SHP77 treated with DMSO at 0.1 percent for 48 hours (cell line): Measurements from ENCODE around the gene FMNL2.

Source experiments
- DNase-seq: peaks from one replicate; lab custom pipeline; 2025; lab: John Stamatoyannopoulos, UW

The FMNL2 gene

GRCh38 chr2:152493945-152494528 is 159.1 kb downstream of the FMNL2 start:
- DNase-seq: no peak

- no peak for DNase-seq
Observed at GRCh38 chr2:152496371-152496770, 161.4 kb downstream of the FMNL2 start.

GRCh38 chr2:152497481-152498052 is 162.6 kb downstream of the FMNL2 start:
- DNase-seq: no peak

GRCh38 chr2:152499331-152499816 is 164.4 kb downstream of the FMNL2 start:
- DNase-seq: no peak

GRCh38 chr2:152499896-152500735 is 165.1 kb downstream of the FMNL2 start:
- DNase-seq: no peak

GRCh38 chr2:152500772-152501171 is 165.8 kb downstream of the FMNL2 start:
- no peak for DNase-seq

GRCh38 chr2:152501666-152502065 is 166.7 kb downstream of the FMNL2 start:
- DNase-seq: no peak

- no peak for DNase-seq
Observed at GRCh38 chr2:152504618-152505017, 169.6 kb downstream of the FMNL2 start.

- DNase-seq: no peak
Observed at GRCh38 chr2:152505495-152505906, 170.5 kb downstream of the FMNL2 start.

- no peak for DNase-seq
Observed at GRCh38 chr2:152506843-152507242, 171.9 kb downstream of the FMNL2 start.

- DNase-seq: no peak
Observed at GRCh38 chr2:152507907-152508306, 172.9 kb downstream of the FMNL2 start.

- no peak for DNase-seq
Observed at GRCh38 chr2:152508446-152508845, 173.5 kb downstream of the FMNL2 start.

GRCh38 chr2:152509772-152510491 is 175.0 kb downstream of the FMNL2 start:
- no peak for DNase-seq

GRCh38 chr2:152510621-152511020 is 175.6 kb downstream of the FMNL2 start:
- DNase-seq: no peak

GRCh38 chr2:152511981-152512380 is 177.0 kb downstream of the FMNL2 start:
- no peak for DNase-seq

- no peak for DNase-seq
Observed at GRCh38 chr2:152513029-152513428, 178.1 kb downstream of the FMNL2 start.

GRCh38 chr2:152513681-152514080 is 178.7 kb downstream of the FMNL2 start:
- no peak for DNase-seq

- DNase-seq: no peak
Observed at GRCh38 chr2:152518034-152518433, 183.1 kb downstream of the FMNL2 start.

GRCh38 chr2:152518641-152519580 is 183.9 kb downstream of the FMNL2 start:
- DNase-seq: no peak

GRCh38 chr2:152519581-152519952 is 184.6 kb downstream of the FMNL2 start:
- no peak for DNase-seq

GRCh38 chr2:152520759-152521158 is 185.8 kb downstream of the FMNL2 start:
- no peak for DNase-seq
